GM18907 (cell line): ENCODE measurements around the gene C11orf54.
"Not testable (repeated sequence)": the region's sequence is repeated elsewhere in the genome, so short reads cannot be mapped to it uniquely, and the experiment has no call there.

Source experiments
- ATAC-seq: cut with Tn5 transposase; IDR thresholded peaks from one replicate; pipeline ENCODE4 v1.9.1; 2021; ENCODE audit warnings: mild to moderate bottlenecking, moderate library complexity; ENCODE audit not compliant: unreplicated experiment

The C11orf54 gene

DNA sequence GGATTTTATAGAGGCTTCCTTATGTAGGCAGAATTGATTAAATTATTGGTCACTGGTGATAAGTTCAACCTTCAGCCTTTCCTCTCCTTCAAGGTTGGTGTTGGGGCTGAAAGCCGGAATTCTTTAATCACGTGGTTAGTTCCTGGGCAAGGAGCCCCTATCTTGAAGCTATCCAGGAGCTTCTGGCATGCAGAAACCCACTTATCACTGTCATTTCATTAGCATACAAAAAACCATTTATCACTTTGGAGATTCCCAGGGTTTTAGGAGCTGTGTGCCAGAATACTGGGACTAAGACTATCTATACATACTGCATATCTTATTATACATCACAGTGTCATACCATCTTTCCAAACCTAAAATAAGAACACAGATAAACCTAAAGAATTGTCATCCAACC lies 24.1 kb downstream of the C11orf54 start:
- ATAC-seq: no peak

DNA sequence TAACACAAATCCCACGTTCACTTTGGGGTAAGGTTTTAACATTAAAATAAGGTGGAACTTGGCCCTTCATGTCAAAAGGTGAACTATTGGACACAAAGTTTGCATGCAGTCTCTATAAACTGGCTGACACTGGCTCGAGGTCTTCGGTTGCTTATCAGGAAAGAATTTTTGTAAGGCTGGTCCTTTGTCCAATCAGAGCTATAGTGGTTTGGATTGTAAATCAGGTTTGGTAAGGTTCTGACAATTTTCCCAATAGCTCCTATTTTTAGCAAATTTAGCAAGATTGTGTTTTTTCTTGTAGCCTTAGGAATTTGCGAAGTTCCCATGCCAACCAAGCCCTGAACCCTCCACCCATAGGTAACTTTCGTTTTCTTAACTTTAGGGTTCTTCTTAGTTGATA lies 25.0 kb downstream of the C11orf54 start:
- ATAC-seq: no peak

DNA sequence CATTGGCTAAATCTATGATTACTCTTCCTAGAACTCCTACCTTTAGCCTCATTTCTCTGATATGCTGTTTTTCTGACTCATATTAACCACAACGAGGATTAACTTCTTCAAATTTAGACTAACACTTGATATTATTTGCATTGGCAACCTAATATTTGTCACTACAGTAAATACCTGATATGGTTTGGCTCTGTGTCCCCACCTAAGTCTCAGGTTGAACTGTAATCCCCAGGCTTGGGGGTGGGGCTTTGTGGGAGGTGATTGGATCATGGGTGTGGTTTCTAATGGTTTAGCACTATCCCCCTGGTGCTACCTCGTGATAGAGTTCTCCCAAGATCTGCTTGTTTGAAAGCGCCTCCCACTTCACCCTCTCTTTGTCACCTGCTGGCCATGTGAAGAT lies 25.5 kb downstream of the C11orf54 start:
- ATAC-seq: no peak

DNA sequence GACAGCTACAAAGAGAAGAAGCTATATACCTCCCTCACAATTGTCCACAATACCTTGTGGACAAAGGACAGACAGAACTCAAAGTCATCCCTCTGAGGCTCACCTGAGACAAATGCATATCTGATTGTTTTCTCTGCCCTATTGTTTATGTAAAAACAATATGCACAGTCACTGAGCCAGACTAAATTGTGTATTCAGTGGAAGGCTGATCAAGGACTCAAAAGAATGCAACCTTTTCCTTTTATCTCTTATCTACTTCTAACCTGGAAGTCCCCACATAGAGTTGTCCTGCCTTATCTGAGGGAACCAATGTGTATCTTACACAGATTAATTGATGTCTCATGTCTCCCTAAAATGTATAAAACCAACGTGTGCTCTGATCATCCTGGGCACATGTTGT lies 28.7 kb downstream of the C11orf54 start:
- ATAC-seq: no peak

DNA sequence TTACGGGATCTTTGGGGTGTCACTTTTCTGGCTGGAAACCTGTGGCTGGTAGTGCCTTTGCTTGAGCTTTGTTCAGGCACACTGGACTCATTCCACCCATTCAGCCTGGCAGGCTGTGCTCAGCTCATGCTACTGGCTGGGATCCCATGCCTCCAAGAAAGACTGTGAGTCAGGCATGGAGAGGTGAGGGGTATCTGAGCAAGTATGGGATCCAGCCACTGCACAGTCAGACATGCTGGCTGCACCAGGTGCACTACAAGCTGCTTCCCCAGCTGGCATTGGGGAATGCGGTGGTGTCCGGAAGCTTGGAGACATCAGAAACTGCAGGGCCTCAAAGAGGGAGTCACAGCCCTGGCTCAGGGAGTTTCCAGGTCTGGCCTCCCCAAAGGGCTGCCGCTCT lies 30.7 kb downstream of the C11orf54 start:
- no peak for ATAC-seq

DNA sequence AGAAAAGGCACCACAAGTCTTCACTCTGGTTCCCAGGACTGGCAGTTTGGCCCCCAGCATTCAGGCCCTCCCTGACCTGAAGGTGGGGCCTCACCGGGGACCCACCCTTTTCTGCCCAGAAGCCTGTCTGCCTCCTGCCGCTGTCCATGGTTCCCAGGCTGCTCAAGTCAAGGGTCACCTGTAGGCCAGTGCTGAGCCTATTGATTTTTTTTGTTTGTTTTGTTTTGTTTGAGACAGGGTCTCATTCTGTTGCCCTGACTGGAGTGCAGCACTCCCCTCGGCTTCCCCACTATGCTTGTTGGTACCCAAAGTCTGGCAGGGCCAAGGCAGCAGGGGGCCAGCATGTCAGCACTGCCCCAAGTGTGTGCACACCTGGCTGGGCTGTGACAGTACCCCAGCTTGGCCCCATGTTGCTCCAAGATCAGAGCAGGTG lies 31.6 kb downstream of the C11orf54 start:
- no peak for ATAC-seq

DNA sequence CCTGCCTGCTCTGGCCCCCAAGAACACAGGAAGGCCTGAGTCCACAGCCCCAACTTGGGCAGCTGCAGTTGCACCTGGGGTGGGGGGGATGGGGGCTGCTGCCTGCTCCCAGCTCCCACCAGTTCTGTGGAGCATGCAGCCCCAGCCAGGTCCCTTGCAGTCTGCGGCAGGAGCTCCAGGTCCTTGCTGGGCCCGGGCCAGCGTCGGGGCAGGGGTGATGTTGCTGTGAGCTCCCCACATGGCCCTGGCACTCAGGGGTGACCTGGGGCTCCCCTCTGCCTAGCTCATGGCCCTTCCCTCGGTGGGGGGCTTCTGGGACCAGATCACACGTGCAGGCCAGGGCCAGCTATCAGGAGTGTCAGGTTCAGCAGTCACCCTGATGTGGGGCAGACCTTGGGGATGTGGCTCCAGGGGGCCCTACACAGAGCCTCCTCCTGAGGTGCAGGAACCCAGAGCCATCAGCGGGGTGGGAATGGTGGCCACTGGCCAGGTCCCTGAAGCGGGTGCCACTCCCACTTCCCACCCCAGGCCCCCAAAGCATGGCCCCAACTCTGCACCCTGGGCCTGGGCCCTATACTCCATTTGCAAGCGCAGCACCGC lies 32.2 kb downstream of the C11orf54 start:
- no peak for ATAC-seq

DNA sequence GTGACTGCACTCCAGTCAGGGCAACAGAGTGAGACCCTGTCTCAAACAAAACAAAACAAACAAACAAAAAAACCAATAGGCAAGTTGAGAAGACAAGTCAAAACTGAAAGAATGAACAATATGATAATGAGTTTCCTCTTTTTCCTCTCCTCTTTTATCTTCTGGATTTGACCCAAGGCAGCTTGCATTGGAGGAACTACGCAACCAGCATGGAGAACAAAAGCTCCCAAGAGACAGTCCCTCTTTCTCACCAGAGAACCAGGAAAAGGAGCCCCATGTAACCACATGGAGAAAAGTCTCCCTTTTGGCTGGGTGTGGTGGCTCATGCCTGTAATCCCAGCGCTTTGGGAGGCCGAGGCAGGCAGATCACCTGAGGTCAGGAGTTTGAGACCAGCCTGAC lies 33.1 kb downstream of the C11orf54 start:
- ATAC-seq: not testable (repeated sequence)

DNA sequence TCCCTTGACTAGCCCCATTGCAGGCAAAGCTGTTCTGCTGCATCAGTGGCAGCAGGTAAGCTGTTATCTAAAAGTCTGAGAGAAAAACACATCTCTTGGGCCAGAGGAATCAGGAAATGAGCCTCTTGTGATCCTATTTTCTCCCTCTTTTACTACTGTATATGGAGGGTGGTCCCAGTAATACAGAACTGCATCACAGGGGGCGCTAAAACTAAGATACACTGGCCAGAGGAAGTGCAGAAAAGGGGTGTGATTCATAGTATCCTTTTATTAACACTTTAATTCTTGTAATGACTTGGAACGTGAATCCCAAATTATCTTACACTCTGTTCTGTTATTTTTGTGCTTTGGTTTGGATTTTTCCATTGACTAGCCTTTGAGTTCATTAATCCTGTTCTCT lies 33.8 kb downstream of the C11orf54 start:
- ATAC-seq: no peak

DNA sequence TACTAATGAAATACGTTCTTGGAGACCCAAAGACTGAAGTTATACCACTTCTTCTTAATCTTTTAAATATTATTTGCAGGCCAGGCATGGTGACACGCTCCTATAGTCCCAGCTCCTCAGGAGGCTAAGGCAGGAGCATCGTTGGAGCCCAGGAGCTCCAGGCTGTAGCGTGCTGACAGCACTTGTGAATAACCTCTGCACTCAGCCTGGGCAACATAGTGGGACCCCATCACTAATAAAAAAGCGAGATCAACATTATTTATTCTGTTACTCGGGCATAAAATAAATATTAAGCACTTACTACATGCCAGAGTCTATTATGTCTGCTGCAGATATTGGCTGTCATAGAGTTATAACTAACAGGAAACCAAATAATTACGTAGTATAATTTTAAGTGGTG lies 41.9 kb downstream of the C11orf54 start:
- ATAC-seq: no peak

DNA sequence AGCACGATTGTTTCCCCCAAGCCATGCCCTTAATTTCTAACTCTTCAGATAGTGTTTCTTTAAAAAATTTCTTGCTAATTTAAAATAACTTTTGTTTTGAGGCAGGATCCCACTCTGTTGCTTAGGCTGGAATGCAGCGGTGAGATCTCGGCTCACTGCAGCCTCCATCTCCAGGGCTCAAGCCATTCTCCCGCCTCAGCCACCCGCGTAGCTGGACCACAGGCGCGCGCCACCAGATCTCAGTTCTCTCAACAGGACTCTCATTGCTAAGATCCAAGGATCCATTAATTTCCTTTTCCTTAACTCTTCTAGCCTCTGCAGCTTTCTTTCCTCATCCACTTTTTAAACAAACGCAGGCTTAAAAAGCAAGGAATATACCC lies 42.3 kb downstream of the C11orf54 start:
- ATAC-seq: peak; percentile 56

DNA sequence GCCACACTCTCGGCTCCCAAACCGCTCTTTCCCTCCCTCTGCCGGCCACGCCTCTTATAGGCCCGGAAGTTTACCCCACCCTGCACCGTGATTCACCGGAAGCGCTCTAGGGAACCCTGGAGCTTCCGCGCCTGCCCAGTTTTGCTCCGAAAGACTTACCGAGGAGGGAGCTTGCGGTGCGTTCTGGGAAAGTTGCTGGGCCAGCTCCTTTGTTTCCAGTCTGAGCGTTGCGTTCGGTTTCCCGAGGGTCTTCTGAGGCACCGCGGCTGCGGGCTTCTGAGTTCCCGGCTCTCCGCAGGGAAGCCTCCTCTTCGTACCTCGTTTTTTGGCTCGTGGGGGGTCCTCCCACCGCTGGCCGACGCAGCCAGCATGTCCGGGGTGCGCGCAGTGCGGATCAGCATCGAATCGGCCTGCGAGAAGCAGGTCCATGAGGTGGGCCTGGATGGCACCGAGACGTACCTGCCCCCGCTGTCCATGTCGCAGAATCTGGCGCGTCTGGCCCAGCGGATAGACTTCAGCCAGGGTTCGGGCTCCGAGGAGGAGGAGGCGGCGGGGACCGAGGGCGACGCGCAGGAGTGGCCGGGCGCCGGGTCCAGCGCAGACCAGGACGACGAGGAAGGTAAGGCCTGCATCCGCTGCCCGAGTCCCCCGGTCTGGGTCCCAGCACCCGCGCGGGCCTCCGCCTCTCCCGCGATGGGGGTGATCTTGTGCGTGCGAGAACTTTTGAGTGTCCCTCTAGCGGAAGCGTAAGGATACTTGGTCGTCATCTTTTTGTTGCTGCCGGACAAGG lies 42.9 kb downstream of the C11orf54 start, which contains the start of gene MED17:
Gene MED17 (plus strand): TSS at position 138 of the 790 bp plus-strand sequence. CDS start 232 bp downstream, at position 370.
- peak; percentile 98 for ATAC-seq

DNA sequence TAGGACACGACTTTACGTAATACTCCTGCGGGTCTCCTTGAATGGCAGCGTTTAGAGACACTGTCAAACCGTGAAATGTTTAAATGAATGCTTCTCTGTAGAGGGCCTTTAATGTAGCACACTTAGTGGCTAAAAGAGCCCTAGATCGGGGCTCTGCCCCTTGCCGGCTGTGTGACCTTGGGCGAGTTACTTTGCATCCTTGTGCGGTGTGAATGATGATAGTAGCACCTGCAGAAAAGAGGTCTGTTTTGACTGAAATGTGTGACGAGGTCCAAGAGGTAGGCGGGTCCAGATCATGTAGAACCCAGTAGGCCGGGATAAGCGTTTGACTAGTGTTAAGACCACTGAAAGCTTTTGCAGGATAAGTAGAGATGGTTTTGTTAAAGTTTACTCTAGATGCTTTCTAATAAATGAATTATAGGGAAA lies 43.5 kb downstream of the C11orf54 start:
- peak; percentile 40 for ATAC-seq

DNA sequence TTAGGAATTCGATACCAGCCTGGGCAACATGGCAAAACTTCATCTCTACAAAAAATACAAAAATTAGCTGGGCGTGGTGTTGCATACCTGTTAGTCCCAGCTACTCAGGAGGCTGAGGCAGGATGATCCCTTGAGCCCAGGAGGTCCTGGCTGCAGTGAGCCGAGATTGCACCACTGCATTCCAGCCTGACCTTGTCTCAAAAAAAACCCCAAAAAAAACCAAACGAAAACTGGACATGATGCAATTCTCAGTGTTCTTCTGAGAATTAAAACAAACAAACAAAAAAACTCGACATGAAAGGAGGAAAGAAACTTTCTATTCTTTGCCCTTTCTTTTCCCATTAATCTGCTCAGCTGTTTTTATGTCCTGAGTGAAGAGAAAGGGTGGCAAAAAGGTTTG lies 50.0 kb downstream of the C11orf54 start:
- no peak for ATAC-seq

DNA sequence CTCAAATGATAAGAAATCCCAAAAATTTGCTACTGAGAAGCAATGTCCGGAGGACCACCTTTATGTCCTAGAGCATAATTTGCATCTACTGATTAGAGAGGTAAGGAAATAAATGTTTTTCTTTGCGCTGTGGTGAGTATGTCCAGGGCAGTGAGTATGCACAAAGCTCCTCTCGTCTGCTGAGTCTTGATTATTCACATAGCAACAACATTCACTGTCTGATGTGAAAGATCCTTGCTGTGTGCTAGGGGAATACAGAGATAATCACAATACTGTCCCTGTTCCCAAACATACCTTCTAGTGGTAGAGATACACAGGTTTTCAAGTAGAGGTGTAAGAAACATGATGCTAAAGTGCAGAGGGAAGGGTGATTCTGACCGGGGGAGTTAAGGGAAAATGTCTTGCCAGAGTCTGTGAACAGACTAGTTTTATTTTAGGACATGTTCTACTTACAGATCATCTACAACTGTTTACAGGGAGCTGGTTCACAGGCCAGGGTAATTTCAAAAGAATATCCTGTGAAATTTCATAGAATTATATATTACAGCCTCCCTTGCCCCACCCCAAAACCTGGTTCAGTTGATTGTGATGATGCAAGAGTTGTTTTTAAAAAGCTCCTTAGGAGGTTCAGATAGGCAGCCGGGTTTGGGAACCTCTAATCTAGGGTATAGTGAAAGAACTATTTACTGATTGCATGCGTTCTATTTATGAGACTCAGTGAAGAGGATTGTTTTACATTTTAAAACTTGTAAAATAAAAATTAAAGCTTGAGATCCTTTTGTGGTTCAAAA lies 55.2 kb downstream of the C11orf54 start:
- no peak for ATAC-seq

DNA sequence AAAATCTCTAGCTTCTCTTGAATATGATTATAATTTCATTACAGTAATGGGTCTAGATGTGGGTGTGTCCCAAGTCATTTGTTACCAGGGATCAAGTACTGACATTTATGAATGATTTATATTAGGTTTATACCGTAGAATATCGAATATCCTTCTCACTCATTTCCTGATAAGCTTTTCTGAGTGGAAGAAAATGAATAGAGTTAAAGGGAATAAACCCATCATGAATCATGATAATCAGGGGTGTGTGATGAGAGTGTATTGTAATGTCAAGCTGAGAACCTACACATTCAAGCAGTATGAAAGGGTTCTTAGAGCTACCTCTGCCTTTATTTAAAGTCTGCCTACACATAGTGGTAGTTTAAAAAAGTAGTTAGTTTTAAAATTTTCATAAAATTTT lies 59.9 kb downstream of the C11orf54 start:
- no peak for ATAC-seq

DNA sequence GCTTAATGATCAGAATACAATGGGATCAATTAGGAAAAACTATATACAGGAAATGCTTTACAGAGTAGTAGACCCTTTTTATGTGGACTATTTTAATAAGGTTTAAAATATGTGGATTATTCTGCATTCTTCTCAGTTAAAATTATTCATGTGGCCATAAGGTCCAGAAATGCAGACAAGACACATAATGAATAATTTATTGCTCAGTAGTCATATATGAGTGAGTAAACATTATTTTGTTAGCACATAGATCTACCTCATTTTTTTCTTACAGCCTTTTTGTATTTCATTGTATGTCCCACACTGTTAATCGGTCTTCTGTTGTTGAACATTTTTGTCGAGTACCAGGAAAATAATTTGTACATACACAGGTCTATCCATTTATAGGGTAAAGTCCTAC lies 63.4 kb downstream of the C11orf54 start:
- ATAC-seq: no peak

DNA sequence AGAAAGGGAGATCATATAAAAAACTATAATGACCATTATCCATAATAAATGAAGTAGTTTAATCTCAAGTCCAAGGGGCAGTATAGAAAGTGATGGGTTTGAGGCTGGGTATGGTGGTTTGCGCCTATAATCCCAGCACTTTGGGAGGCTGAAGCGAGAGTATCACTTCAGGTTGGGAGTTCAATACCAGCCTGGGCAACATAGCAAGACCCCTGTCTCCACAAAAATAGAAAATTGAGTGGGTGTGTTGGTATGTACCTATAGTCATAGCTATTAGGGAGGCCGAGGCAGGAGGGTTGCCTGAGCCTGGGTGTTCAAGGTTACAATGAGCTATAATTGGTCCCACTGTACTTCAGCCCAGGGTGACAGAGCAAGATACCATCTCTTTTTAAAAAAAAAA lies 66.5 kb downstream of the C11orf54 start:
- ATAC-seq: no peak

DNA sequence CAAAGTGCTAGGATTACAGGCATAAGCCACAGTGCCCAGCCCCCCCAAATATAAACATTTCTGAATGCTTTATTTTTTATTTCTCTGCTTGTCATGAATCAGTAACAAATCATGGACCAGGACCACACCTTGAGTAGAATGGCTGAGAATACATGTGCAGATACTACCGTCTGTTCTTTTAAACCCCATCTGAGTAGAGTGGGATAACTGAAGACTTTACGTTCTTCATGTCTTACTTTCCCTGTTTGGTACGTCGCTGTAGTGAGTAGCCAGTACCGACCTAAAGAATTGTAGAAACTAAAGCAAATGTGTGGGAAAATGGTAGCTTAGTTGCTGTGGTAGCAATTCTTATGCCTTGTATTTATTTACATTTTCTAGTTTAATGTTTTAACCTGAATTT lies 72.5 kb downstream of the C11orf54 start:
- no peak for ATAC-seq
